ENCODE results near the gene CA6.
"Not testable (repeated sequence)": the region's sequence is repeated elsewhere in the genome, so short reads cannot be mapped to it uniquely, and the experiment has no call there.

The CA6 gene

GRCh38 chr1:8956461-8957349 is 11.0 kb downstream of the CA6 start:
- Histone ChIP-seq H4K20me1 (no peaks in the 10 kb centered on the region), H3K4me3 (no peak overlapping the region), H3K9me3 (replicated peaks in 1 of 11) (peaks cover 7 to 16% (median 13%) of the 10 kb centered on the region in 11 experiments; a peak in 16 of 22 replicates), H3K4me2 (no peak overlapping the region), H3K9ac (no peak overlapping the region), H3K36me3 (no peaks in the 10 kb centered on the region), H3K27me3 (no peaks in the 10 kb centered on the region), H3K4me1 (no peaks in the 10 kb centered on the region), H3K27ac (no peak overlapping the region)
- no peak for TF ChIP-seq Cebpa-rat (IDR thresholded peaks at IDR 0.05)

DNA sequence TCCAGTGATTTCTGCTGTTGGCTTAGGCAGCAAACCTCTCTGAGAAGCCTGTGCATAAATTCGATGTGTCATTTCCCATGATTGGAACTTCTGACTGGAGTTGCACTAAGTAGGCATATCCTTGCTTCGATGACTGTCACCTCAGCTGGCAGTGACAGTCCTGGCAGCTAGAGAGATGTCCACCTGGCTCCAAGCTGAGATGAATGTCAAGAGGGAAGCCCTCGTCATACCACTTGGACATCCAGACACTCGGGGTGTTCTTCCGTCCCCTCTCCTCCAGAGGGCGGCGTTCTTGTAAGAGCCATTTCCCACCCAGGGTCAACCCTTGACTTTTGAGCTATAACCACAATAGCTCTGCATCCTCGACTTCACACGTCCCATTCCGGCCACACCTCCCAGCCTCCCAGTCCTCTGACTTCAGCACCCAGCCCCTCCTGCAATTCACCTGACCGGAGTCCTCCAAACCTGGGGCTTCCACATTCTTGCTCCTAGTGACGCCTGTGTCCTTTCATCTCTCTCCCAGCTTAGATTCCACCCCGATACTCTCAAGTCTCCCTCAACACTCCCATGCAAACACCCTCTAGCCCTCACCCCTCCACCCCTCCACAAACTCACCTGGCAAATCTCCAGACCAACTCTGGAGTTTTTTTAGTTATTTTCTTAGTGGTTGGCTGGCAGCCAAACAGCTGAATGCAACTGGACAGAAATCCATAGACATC is 17.3 kb downstream of the CA6 start:
- Histone ChIP-seq H3K9me3 (replicated peaks in 1 of 11) (peaks cover 7 to 16% (median 13%) of the 10 kb centered on the region in 11 experiments; a peak in 16 of 22 replicates), H3K4me1 (peaks cover 0 to 8% (median 5%) of the 10 kb centered on the region in 10 experiments; a peak in 4 of 20 replicates), H3K4me2 (peak overlapping the region in 2 of 11 experiments; percentile 15 to 33; a peak in 3 of 22 replicates), H3K27ac (no peak overlapping the region), H3K27me3 (no peaks in the 10 kb centered on the region), H3K4me3 (no peak overlapping the region), H3K36me3 (no peaks in the 10 kb centered on the region), H4K20me1 (no peaks in the 10 kb centered on the region), H3K9ac (no peak overlapping the region)
- TF ChIP-seq Cebpa-rat (IDR thresholded peaks at IDR 0.05) = no peak

GRCh38 chr1:8963963-8964362 is 18.3 kb downstream of the CA6 start:
- no peak for TF ChIP-seq Cebpa-rat (IDR thresholded peaks at IDR 0.05)
- peaks cover 0 to 8% (median 5%) of the 10 kb centered on the region in 10 experiments; a peak in 4 of 20 replicates for H3K4me1 ChIP-seq
- no peaks in the 10 kb centered on the region for H4K20me1 ChIP-seq

GRCh38 chr1:8965121-8965820 is 19.6 kb downstream of the CA6 start:
- H3K36me3 ChIP-seq = no peaks in the 10 kb centered on the region
- H3K27me3 ChIP-seq = no peaks in the 10 kb centered on the region
- no peak for TF ChIP-seq Cebpa-rat (IDR thresholded peaks at IDR 0.05)
- H3K4me2 ChIP-seq = no peak overlapping the region
- peaks cover 0 to 8% (median 5%) of the 10 kb centered on the region in 10 experiments; a peak in 4 of 20 replicates for H3K4me1 ChIP-seq
- H4K20me1 ChIP-seq = no peaks in the 10 kb centered on the region
- no peak overlapping the region for H3K4me3 ChIP-seq
- H3K27ac ChIP-seq = no peak overlapping the region
- peaks cover 3 to 19% (median 8%) of the 10 kb centered on the region in 11 experiments; a peak in 19 of 22 replicates for H3K9me3 ChIP-seq (replicated peaks in 1 of 11)
- H3K9ac ChIP-seq = no peak overlapping the region

More at GRCh38 chr1:8963963-8964362, 18.3 kb downstream of the CA6 start:
- no peaks in the 10 kb centered on the region for H3K36me3 ChIP-seq
- H3K9me3 ChIP-seq (replicated peaks in 1 of 11) = peaks cover 10 to 16% (median 13%) of the 10 kb centered on the region in 11 experiments; a peak in 19 of 22 replicates
- H3K9ac ChIP-seq = no peak overlapping the region
- no peak overlapping the region for H3K27ac ChIP-seq
- H3K4me3 ChIP-seq = no peak overlapping the region
- no peak overlapping the region for H3K4me2 ChIP-seq
- no peaks in the 10 kb centered on the region for H3K27me3 ChIP-seq

GRCh38 chr1:8966606-8967005 is 20.9 kb downstream of the CA6 start:
- H4K20me1 ChIP-seq = no peaks in the 10 kb centered on the region
- no peak overlapping the region for H3K4me3 ChIP-seq

GRCh38 chr1:8968902-8969301 is 23.2 kb downstream of the CA6 start:
- peaks cover 0 to 12% (median 5%) of the 10 kb centered on the region in 11 experiments; a peak in 7 of 22 replicates for H3K9me3 ChIP-seq (replicated peaks in 1 of 11)
- H4K20me1 ChIP-seq, H3K4me2 ChIP-seq, H3K27me3 ChIP-seq, H3K27ac ChIP-seq, H3K9ac ChIP-seq, H3K4me3 ChIP-seq, H3K36me3 ChIP-seq: not testable (repeated sequence)
- peaks cover 0 to 12% (median 2%) of the 10 kb centered on the region in 10 experiments; a peak in 8 of 20 replicates for H3K4me1 ChIP-seq

More at GRCh38 chr1:8966606-8967005, 20.9 kb downstream of the CA6 start:
- TF ChIP-seq Cebpa-rat (IDR thresholded peaks at IDR 0.05) = no peak
- no peak overlapping the region for H3K27ac ChIP-seq
- no peak overlapping the region for H3K4me2 ChIP-seq
- no peaks in the 10 kb centered on the region for H3K27me3 ChIP-seq
- H3K9me3 ChIP-seq (replicated peaks in 1 of 11) = peaks cover 0 to 12% (median 5%) of the 10 kb centered on the region in 11 experiments; a peak in 7 of 22 replicates
- peaks cover 0 to 16% (median 7%) of the 10 kb centered on the region in 10 experiments; a peak in 7 of 20 replicates for H3K4me1 ChIP-seq
- H3K36me3 ChIP-seq = no peaks in the 10 kb centered on the region
- H3K9ac ChIP-seq = no peak overlapping the region

GRCh38 chr1:8969937-8970336 is 24.3 kb downstream of the CA6 start:
- Histone ChIP-seq H3K36me3 (no peaks in the 10 kb centered on the region), H3K9me3 (replicated peaks in 1 of 11) (peaks cover 0 to 12% (median 5%) of the 10 kb centered on the region in 11 experiments; a peak in 7 of 22 replicates), H3K4me1 (peaks cover 0 to 21% (median 8%) of the 10 kb centered on the region in 10 experiments; a peak in 9 of 20 replicates), H3K27me3 (no peaks in the 10 kb centered on the region), H3K4me3 (no peak overlapping the region), H4K20me1 (no peaks in the 10 kb centered on the region), H3K9ac (no peak overlapping the region), H3K27ac (no peak overlapping the region), H3K4me2 (no peak overlapping the region)
- no peak for TF ChIP-seq Cebpa-rat (IDR thresholded peaks at IDR 0.05)

DNA sequence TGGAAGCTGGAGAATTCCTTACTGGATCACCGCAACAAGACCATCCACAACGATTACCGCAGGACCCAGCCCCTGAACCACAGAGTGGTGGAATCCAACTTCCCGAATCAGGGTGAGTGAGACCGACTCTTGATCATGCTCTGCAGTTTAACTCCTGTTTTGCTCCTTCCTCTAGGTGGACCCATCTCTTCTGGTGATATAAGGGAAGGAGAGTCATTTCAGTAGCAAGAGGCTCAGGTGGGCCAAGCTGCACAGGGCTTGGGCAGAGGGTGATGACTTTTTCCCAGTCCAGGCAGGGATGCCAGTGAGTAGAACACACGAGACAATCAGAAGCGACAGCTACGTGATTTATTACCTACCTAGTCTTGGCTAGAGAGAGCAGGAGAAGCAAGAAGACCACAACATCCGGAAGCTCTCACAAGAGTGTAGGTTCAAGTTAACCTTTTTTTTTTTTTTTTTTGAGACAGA is 25.2 kb downstream of the CA6 start:
- Histone ChIP-seq H3K9me3 (replicated peaks in 1 of 11) (peaks cover 0 to 12% (median 5%) of the 10 kb centered on the region in 11 experiments; a peak in 7 of 22 replicates), H3K9ac (no peak overlapping the region), H3K4me3 (no peak overlapping the region), H3K27ac (no peak overlapping the region), H3K4me2 (peak overlapping the region in 1 of 11 experiments; percentile 12; a peak in 3 of 22 replicates), H4K20me1 (no peaks in the 10 kb centered on the region), H3K36me3 (no peaks in the 10 kb centered on the region), H3K4me1 (peaks cover 0 to 21% (median 8%) of the 10 kb centered on the region in 10 experiments; a peak in 9 of 20 replicates), H3K27me3 (no peaks in the 10 kb centered on the region)
- no peak for TF ChIP-seq Cebpa-rat (IDR thresholded peaks at IDR 0.05)

All from BLaER1 treated with 17β-estradiol and CSF1 and Interleukin-3, amounts not matched to agents 10 nM and 100 nM (cell line).